ENCODE data around the gene IGF2BP3. TPM values are rescaled to one million over a fixed set of nuclear protein-coding genes. Genes with fewer than 3 reads are reported as not detected.

The IGF2BP3 gene
- total and polyA plus RNA-seq, 12 donors, result 0.03 to 67.4 (median 0.68) TPM; not detected in 3

DNA sequence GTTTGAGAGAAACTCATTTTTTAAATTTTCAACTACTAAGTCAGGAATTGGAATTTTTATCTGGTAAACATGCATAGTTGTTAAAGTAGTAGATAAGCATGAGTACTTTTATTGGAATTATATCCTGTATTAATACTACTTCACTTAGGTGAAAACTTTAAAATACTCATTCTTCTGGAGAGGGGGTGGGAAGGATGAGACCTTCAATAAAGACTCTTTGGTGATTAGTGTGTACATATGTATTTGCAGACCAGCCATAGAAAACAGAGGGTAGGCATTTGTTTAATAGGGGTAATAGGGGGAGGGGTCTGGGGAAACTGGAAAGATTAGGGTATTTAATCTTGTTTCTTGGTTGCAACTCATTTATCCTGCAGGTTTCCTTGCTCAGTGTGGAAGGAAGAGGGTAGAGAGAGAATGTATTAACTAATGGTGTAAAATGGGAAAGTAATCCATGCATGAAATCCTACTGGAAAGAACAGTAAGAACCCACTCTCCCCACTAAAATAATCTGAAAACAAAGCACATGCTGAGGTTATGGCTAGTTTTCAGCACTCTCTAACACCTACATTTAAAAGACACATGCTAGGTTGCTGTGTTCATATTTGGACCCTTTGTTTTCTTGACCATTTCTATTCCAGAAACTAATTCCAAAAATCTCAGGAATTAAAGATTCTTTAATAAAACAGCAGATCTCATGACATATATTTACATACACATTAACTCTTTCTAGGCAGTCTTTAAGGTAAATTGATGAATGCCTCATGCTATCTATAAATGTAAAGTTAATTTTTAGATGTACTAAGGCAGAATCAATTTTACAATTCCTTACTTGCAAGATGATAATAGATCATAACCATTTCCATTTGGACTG, 6.2 kb upstream of the IGF2BP3 start:
- no peaks in the 10 kb centered on the region for H3K36me3 ChIP-seq (replicated peaks in 1 of 2)
- no peak for DNase-seq
- H3K4me3 ChIP-seq, result no peak overlapping the region
- H3K27me3 ChIP-seq, result peaks cover 94% of the 10 kb centered on the region
- no peaks in the 10 kb centered on the region for H3K9me3 ChIP-seq (replicated peaks in 1 of 3)
- TF ChIP-seq POLR2A (IDR thresholded peaks at IDR 0.05), result no peak
- TF ChIP-seq, protein P1, sequence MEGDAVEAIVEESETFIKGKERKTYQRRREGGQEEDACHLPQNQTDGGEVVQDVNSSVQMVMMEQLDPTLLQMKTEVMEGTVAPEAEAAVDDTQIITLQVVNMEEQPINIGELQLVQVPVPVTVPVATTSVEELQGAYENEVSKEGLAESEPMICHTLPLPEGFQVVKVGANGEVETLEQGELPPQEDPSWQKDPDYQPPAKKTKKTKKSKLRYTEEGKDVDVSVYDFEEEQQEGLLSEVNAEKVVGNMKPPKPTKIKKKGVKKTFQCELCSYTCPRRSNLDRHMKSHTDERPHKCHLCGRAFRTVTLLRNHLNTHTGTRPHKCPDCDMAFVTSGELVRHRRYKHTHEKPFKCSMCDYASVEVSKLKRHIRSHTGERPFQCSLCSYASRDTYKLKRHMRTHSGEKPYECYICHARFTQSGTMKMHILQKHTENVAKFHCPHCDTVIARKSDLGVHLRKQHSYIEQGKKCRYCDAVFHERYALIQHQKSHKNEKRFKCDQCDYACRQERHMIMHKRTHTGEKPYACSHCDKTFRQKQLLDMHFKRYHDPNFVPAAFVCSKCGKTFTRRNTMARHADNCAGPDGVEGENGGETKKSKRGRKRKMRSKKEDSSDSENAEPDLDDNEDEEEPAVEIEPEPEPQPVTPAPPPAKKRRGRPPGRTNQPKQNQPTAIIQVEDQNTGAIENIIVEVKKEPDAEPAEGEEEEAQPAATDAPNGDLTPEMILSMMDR (IDR thresholded peaks at IDR 0.05), result no peak
- peaks cover 0 to 9% of the 10 kb centered on the region in 2 donors for H3K4me1 ChIP-seq (replicated peaks in 1 of 2)
- H3K27ac ChIP-seq, result no peak overlapping the region
- intact Hi-C loops (cut with DNase I), result no loop called here

DNA sequence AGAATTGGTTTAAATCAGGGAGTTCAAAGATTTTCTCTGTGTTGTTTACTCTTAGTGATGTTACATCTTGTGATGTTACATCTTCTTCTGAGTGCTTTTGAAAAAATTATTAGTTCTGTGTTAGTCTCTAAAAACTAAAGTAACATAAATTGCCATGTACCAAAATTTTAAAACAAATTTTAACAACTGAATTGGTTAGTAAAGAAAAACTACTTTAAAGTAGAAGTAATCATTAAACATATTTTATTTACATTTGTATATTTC, 5.2 kb upstream of the IGF2BP3 start:
- Histone ChIP-seq H3K36me3 (replicated peaks in 1 of 2) (no peaks in the 10 kb centered on the region), H3K4me3 (no peak overlapping the region), H3K4me1 (replicated peaks in 1 of 2) (peaks cover 0 to 16% of the 10 kb centered on the region in 2 donors), H3K27ac (no peak overlapping the region), H3K9me3 (replicated peaks in 1 of 3) (no peaks in the 10 kb centered on the region), H3K27me3 (peaks cover 100% of the 10 kb centered on the region)
- no peak for TF ChIP-seq POLR2A (IDR thresholded peaks at IDR 0.05)
- TF ChIP-seq, protein P1 (IDR thresholded peaks at IDR 0.05), result no peak
- intact Hi-C loops (cut with DNase I), result no loop called here
- DNase-seq, result no peak

DNA sequence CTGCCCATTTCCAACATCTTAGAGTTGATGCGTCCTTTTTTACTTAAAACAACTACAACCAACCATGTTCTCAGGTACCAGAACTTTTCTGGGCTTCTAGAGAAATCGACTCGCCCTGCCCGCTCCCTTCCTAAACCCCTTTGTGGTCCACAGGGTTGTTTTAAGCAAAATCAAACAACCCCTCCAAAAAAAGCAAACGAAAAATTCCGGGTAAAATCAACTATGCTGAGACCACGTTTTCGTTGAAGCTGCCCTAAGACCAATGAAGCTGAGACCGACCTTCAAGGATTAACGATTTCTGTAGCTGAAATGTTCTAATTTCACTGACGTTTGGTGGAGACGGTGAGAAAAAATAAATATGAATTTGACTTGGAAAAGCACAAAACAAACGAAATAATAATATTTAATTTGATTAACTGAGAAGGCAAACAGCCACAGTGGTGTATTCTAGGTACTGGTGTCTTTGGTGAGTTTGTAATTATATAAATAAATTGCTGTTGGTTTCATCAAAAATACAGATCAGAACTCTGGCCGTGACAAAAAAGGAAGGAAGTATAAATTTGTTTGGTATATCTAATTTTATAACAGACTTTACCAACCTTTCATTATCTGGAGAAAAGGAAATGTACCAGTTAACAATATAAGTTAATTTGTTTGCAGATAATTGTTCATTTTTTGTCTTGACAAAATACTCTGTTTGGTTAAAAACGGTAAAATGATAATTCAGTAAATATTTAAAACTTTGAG, 4.7 kb upstream of the IGF2BP3 start:
- H3K4me1 ChIP-seq (replicated peaks in 1 of 2), result peaks cover 0 to 18% of the 10 kb centered on the region in 2 donors
- no peak for DNase-seq
- H3K36me3 ChIP-seq (replicated peaks in 1 of 2), result no peaks in the 10 kb centered on the region
- H3K27me3 ChIP-seq, result peaks cover 99% of the 10 kb centered on the region
- TF ChIP-seq, protein P1 (IDR thresholded peaks at IDR 0.05), result no peak
- no peak for TF ChIP-seq POLR2A (IDR thresholded peaks at IDR 0.05)
- no peaks in the 10 kb centered on the region for H3K9me3 ChIP-seq (replicated peaks in 1 of 3)
- no peak overlapping the region for H3K27ac ChIP-seq
- 6 to 8% (median 7%) methylated on average over 15 of the region's 15 CpGs for WGBS, 4 donors
- H3K4me3 ChIP-seq, result no peak overlapping the region
- intact Hi-C loops (cut with DNase I), result loop anchor here in 1 of 2 donors (5.0 kb wide), 1 partner anchor 203 kb away; no protein-coding TSS in a partner anchor

DNA sequence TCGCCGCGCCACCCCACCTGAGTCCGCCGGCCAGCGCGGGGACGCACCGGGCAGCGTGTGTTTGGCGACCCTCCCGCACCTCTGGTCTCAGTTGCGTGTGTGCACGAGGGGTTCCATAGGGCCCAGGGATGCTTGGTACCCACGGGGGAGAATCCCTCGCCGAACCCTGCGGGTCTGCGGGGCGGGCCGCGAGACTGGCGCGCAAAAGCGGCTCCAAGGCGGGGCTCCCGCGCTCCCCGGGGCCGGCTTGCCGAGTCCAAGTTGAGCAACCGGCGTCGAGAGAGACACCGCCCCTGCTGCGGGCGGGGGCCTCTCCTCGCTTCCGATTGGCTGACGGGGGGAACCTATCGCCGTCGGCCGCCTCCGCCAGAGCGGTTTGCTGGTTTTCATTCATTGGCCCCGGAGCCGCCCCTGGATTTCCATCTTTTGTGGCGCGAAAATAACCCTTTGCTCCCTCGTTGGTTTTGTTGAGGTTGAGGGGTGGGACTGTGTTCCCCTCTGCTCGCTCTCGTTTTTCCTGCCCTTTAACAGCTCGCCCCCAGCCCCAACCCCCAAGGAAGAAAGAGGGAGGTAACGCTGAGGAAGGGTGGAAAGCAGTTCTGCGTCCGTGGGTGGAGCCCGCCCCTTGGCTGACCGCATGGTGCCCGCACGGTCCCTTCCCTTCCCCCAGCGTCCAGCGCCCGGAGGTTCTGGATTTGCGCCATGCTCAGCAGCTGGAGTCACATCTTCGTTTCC, 4.0 kb upstream of the IGF2BP3 start:
- H3K36me3 ChIP-seq (replicated peaks in 1 of 2), result no peaks in the 10 kb centered on the region
- intact Hi-C loops (cut with DNase I), result loop anchor here in 1 of 2 donors (5.0 kb wide), 1 partner anchor 202 kb away; no protein-coding TSS in a partner anchor
- no peak overlapping the region for H3K27ac ChIP-seq
- no peaks in the 10 kb centered on the region for H3K9me3 ChIP-seq (replicated peaks in 1 of 3)
- TF ChIP-seq, protein P1 (IDR thresholded peaks at IDR 0.05), result no peak
- no peak for TF ChIP-seq POLR2A (IDR thresholded peaks at IDR 0.05)
- peak overlapping the region in 1 of 4 donors; percentile 31 for H3K4me3 ChIP-seq
- H3K27me3 ChIP-seq, result peaks cover 99% of the 10 kb centered on the region
- H3K4me1 ChIP-seq (replicated peaks in 1 of 2), result peaks cover 6 to 24% of the 10 kb centered on the region in 2 donors
- WGBS, 4 donors, result 3 to 4% (median 3%) methylated on average over 13 to 66 of the region's 66 CpGs
- DNase-seq, result peak in 3 of 7 donors; percentile 29 to 51 (median 38)
